ENCODE data around the gene RNU1-4. TPM values are rescaled to one million over a fixed set of nuclear protein-coding genes. Genes with fewer than 3 reads are reported as not detected.
"Not testable (repeated sequence)": the region's sequence is repeated elsewhere in the genome, so short reads cannot be mapped to it uniquely, and the experiment has no call there.

RNU1-4 gene
- total and polyA plus RNA-seq, 2 donors from 2014 or later, result 26.8 to 8,605 TPM

DNA sequence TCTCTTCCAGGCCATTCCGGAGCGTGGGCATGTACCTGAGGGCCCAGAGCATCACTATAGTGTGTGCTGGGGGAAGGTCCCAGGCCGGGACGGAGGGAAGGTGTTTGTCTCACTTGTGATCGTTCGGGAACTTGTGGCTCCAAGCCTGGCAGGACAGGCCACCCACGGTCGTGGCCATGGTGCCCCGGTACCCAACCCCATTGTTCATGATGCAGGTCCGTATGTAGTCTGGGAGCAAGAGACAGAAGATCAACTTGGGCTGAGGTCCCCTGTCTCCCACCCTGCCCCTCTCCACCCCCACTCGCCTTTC lies 20.1 kb downstream of the RNU1-4 start:
- intact Hi-C loops (cut with DNase I); H3K9ac ChIP-seq (ENCODE audit: low read length in 3 of 3); FAIRE-seq; H3K27me3 ChIP-seq (ENCODE audit: control insufficient read depth, insufficient read depth, low read length); H3K27ac ChIP-seq (ENCODE audit: low read depth in 2 of 2, low read length in 2 of 2); H3K4me1 ChIP-seq (ENCODE audit: control insufficient read depth in 2 of 3, insufficient read depth in 2 of 3, low read depth in 1 of 3, low read length in 3 of 3); H3K36me3 ChIP-seq (ENCODE audit: control insufficient read depth in 2 of 3, insufficient read depth in 3 of 3, low read length in 3 of 3); H3K9me3 ChIP-seq (ENCODE audit: control insufficient read depth in 2 of 3, insufficient read depth in 1 of 3, low read length in 3 of 3): not testable (repeated sequence)
- peak in 1 of 5 donors; percentile 63 for DNase-seq
- H3K4me3 ChIP-seq (ENCODE audit: low read length in 3 of 3), result peak overlapping the region in 1 of 3 donors; percentile 21

DNA sequence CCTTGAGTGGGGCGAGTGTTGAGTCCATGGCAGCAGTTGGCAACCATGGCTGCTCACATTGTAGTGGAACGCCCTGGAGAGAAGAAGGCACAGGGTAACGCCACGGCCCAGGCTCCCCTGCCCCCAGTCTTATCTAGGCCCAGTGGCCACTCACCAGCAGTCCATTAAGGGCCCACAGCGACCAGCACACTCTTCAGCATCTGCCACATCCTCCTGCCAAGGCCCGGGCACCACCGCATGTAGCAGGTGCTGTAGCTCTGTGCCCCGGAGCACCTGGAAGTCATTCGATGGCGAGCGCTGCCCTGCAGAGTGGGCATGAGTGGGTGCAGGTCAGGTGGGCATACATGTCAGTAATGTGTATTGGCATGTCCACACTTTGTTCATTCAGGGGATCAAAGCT lies 20.5 kb downstream of the RNU1-4 start:
- H3K9ac ChIP-seq (ENCODE audit: low read length in 3 of 3); H3K4me1 ChIP-seq (ENCODE audit: control insufficient read depth in 2 of 3, insufficient read depth in 2 of 3, low read depth in 1 of 3, low read length in 3 of 3); FAIRE-seq; H3K36me3 ChIP-seq (ENCODE audit: control insufficient read depth in 2 of 3, insufficient read depth in 3 of 3, low read length in 3 of 3); H3K4me3 ChIP-seq (ENCODE audit: low read length in 3 of 3); H3K9me3 ChIP-seq (ENCODE audit: control insufficient read depth in 2 of 3, insufficient read depth in 1 of 3, low read length in 3 of 3); H3K27me3 ChIP-seq (ENCODE audit: control insufficient read depth, insufficient read depth, low read length); intact Hi-C loops (cut with DNase I); H3K27ac ChIP-seq (ENCODE audit: low read depth in 2 of 2, low read length in 2 of 2): not testable (repeated sequence)
- peak in 2 of 5 donors; percentile 31 to 72 for DNase-seq

DNA sequence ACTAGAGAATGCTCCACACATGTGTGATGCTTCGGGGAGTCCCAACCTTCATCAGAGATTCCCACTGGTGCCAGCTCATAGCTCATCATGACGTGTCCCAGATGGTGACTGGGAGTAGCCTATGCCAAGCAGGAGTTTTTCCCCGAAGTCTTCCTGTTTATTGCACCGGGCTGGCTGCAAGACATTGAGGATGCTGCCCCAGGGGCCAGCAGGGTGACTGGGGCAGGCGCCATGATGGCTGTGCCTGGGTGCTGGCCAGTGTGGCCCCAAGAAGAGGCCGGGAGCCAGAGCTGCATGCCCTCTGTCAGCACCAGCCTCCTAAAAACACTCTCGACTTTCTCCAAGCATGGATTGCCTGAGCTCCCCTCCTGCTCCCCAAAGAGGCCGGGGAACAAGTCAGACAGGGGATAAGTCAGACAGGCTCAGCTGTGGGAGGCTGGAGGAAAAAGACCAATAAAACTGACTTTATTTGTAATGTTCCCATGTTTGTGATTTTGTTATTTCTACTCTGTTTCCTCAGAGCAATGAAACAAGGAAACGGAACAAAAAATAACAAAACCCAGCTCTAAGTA lies 24.0 kb downstream of the RNU1-4 start:
- FAIRE-seq; H3K4me1 ChIP-seq (ENCODE audit: control insufficient read depth in 2 of 3, insufficient read depth in 2 of 3, low read depth in 1 of 3, low read length in 3 of 3); intact Hi-C loops (cut with DNase I); H3K27me3 ChIP-seq (ENCODE audit: control insufficient read depth, insufficient read depth, low read length); H3K9me3 ChIP-seq (ENCODE audit: control insufficient read depth in 2 of 3, insufficient read depth in 1 of 3, low read length in 3 of 3); H3K4me3 ChIP-seq (ENCODE audit: low read length in 3 of 3); H3K36me3 ChIP-seq (ENCODE audit: control insufficient read depth in 2 of 3, insufficient read depth in 3 of 3, low read length in 3 of 3): not testable (repeated sequence)
- H3K27ac ChIP-seq (ENCODE audit: low read depth in 2 of 2, low read length in 2 of 2), result peak overlapping the region; percentile 87 to 94
- DNase-seq, result peak; percentile 39 to 87 (median 67)
- peak overlapping the region in 1 of 3 donors; percentile 10 for H3K9ac ChIP-seq (ENCODE audit: low read length in 3 of 3)

DNA sequence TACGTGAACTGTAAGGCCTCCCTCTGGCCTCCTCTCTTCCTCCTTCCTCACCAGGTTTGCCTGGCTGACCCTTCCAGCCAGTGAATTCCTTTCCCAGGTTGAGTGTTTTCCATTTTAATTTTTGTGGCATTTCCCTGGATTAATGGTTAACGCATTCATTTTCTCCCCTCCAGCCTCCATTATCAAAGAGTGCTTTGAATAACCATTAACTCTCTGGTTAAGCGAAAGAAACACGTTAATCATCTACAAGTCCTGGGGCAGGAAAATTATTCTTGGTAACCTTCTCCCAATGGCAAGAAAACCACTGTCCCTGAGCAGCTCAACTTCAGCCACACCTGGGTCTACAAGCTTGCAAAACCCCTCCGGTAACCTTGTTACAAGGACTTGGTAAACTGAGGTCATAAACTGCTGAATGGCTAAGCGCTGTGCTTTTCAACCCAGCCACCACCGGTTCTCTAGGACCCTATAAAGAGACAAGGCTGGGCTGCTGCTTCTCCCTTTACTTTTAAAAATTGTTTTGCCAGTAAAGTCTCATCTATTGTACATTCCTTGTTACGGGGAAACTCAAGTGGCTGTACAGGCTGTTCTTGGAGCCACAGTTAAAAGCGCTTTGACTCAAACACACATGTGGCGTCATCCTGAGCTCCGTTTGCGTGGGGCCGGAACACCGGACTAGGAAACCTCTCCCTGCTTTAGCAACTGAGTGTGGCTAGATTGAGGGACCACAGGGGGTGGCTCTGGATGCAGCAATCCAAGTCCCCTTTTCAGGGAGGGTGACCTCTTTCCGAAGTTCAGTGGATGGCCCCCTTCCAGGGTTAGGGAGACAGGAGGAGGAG lies 24.7 kb downstream of the RNU1-4 start:
- peak overlapping the region; percentile 17 to 40 (median 39) for H3K4me3 ChIP-seq (ENCODE audit: low read length in 3 of 3)

GRCh38 chr1:16765731-16766605 lies 25.7 kb downstream of the RNU1-4 start:
- H3K9ac ChIP-seq (ENCODE audit: low read length in 3 of 3), result peak overlapping the region in 1 of 3 donors; percentile 46
- FAIRE-seq; H3K27me3 ChIP-seq (ENCODE audit: control insufficient read depth, insufficient read depth, low read length); H3K36me3 ChIP-seq (ENCODE audit: control insufficient read depth in 2 of 3, insufficient read depth in 3 of 3, low read length in 3 of 3); intact Hi-C loops (cut with DNase I); H3K9me3 ChIP-seq (ENCODE audit: control insufficient read depth in 2 of 3, insufficient read depth in 1 of 3, low read length in 3 of 3): not testable (repeated sequence)
- peak overlapping the region; percentile 88 to 92 for H3K27ac ChIP-seq (ENCODE audit: low read depth in 2 of 2, low read length in 2 of 2)
- peaks cover 5 to 12% (median 7%) of the 10 kb centered on the region in 3 donors for H3K4me1 ChIP-seq (ENCODE audit: control insufficient read depth in 2 of 3, insufficient read depth in 2 of 3, low read depth in 1 of 3, low read length in 3 of 3)
- H3K4me3 ChIP-seq (ENCODE audit: low read length in 3 of 3), result peak overlapping the region in 1 of 3 donors; percentile 40
- DNase-seq, result peak in 4 of 5 donors; percentile 20 to 86 (median 44)

More for the DNA sequence above, 24.7 kb downstream of the RNU1-4 start:
- peak overlapping the region in 1 of 3 donors; percentile 21 for H3K9ac ChIP-seq (ENCODE audit: low read length in 3 of 3)
- H3K27me3 ChIP-seq (ENCODE audit: control insufficient read depth, insufficient read depth, low read length); H3K9me3 ChIP-seq (ENCODE audit: control insufficient read depth in 2 of 3, insufficient read depth in 1 of 3, low read length in 3 of 3); H3K4me1 ChIP-seq (ENCODE audit: control insufficient read depth in 2 of 3, insufficient read depth in 2 of 3, low read depth in 1 of 3, low read length in 3 of 3); intact Hi-C loops (cut with DNase I); H3K36me3 ChIP-seq (ENCODE audit: control insufficient read depth in 2 of 3, insufficient read depth in 3 of 3, low read length in 3 of 3): not testable (repeated sequence)
- FAIRE-seq, result peak; percentile 72
- peak overlapping the region; percentile 88 to 94 for H3K27ac ChIP-seq (ENCODE audit: low read depth in 2 of 2, low read length in 2 of 2)
- peak; percentile 86 to 94 (median 88) for DNase-seq

- Histone ChIP-seq H3K9ac (ENCODE audit: low read length in 3 of 3) (peak overlapping the region in 1 of 3 donors; percentile 46), H3K27ac (ENCODE audit: low read depth in 2 of 2, low read length in 2 of 2) (peak overlapping the region; percentile 77 to 81), H3K4me1 (ENCODE audit: control insufficient read depth in 2 of 3, insufficient read depth in 2 of 3, low read depth in 1 of 3, low read length in 3 of 3) (peaks cover 6 to 12% (median 7%) of the 10 kb centered on the region in 3 donors), H3K4me3 (ENCODE audit: low read length in 3 of 3) (peak overlapping the region in 2 of 3 donors; percentile 18 to 32)
- H3K36me3 ChIP-seq (ENCODE audit: control insufficient read depth in 2 of 3, insufficient read depth in 3 of 3, low read length in 3 of 3); intact Hi-C loops (cut with DNase I); FAIRE-seq; H3K27me3 ChIP-seq (ENCODE audit: control insufficient read depth, insufficient read depth, low read length); H3K9me3 ChIP-seq (ENCODE audit: control insufficient read depth in 2 of 3, insufficient read depth in 1 of 3, low read length in 3 of 3): not testable (repeated sequence)
- DNase-seq, result peak in 4 of 5 donors; percentile 23 to 58 (median 43)
These were observed 26.5 kb downstream of the RNU1-4 start for GRCh38 chr1:16766689-16767256.

DNA sequence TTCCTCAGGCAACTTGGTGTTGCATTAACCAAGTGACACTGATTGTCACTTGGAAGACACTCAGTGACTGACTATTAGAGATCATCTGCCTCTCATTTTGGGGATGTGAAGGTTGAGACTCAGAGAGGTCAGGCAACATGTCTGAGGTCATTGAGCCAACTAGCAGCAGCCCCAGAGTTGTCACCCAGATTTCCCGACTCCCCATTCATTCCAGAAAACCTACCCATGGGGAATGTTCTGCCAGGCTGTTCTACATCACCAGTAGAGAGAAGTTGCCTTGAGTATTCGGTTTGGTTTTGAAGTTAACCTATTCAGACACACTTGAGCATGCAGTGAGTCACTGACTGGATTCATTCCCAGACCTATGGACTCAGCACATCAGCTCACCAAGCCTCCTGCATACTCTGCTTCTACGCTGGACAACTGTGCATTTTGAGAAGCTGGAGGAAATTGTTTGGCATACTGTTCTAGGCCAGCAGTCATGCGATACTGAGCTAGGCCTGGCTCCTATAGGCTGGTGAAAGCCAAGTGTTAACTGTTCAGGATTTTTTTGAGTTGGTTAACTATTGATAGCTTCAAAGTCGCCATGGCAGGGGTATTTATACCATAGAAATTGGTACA lies 29.9 kb downstream of the RNU1-4 start:
- H3K27me3 ChIP-seq (ENCODE audit: control insufficient read depth, insufficient read depth, low read length); intact Hi-C loops (cut with DNase I); H3K9ac ChIP-seq (ENCODE audit: low read length in 3 of 3); H3K9me3 ChIP-seq (ENCODE audit: control insufficient read depth in 2 of 3, insufficient read depth in 1 of 3, low read length in 3 of 3); FAIRE-seq; H3K4me3 ChIP-seq (ENCODE audit: low read length in 3 of 3); H3K36me3 ChIP-seq (ENCODE audit: control insufficient read depth in 2 of 3, insufficient read depth in 3 of 3, low read length in 3 of 3): not testable (repeated sequence)
- DNase-seq, result peak; percentile 62 to 93 (median 79)
- Histone ChIP-seq H3K4me1 (ENCODE audit: control insufficient read depth in 2 of 3, insufficient read depth in 2 of 3, low read depth in 1 of 3, low read length in 3 of 3) (peaks cover 4 to 13% (median 11%) of the 10 kb centered on the region in 3 donors), H3K27ac (ENCODE audit: low read depth in 2 of 2, low read length in 2 of 2) (peak overlapping the region in 1 of 2 donors; percentile 17)

Measured in kidney (tissue), 11 donors.